ENCODE measurements around the gene PARP3.

GRCh38 chr3:51988286-51989146 is 46.4 kb downstream of the PARP3 start:
- no peak for TF ChIP-seq CTCF (IDR thresholded peaks at IDR 0.05; ENCODE audit: control extremely low read depth in 1 of 3, insufficient read depth in 1 of 3, low read depth in 1 of 3, low read length in 3 of 3)
- no peak for TF ChIP-seq CEBPB (IDR thresholded peaks at IDR 0.05; ENCODE audit: low read depth, low read length)
- no peak for TF ChIP-seq TAF1 (IDR thresholded peaks at IDR 0.05; ENCODE audit: low read depth, low read length)
- no peak for TF ChIP-seq EZH2 (IDR thresholded peaks at IDR 0.05; ENCODE audit: low read depth, low read length, severe bottlenecking)
- no peak for TF ChIP-seq CHD2 (IDR thresholded peaks at IDR 0.05; ENCODE audit: low read length)
- TF ChIP-seq FOSL1 (IDR thresholded peaks at IDR 0.05; ENCODE audit: insufficient read depth, low read depth, low read length), result no peak
- no peak for TF ChIP-seq EP300 (IDR thresholded peaks at IDR 0.05; ENCODE audit: borderline replicate concordance in 1 of 2, low read depth in 2 of 2, low read length in 2 of 2)
